B cell (primary cell): ENCODE results near the gene MEX3A. TPM values are rescaled to one million over a fixed set of nuclear protein-coding genes. Genes with fewer than 3 reads are reported as not detected.
A peak's percentile ranks its signal among the peaks of the same experiment; 100 is the strongest.

ENCODE experiments used
- ATAC-seq: fragments of 200-7000 bp; cut with Tn5 transposase; one replicate; pipeline ENCODE4 v1.10.0; 2021; ENCODE audit warnings: low read depth, mild to moderate bottlenecking, moderate number of reproducible peaks, moderate library complexity
- CTCF ChIA-PET: fragments of 350-600 bp; sonication (Branson Sonifier 250); formaldehyde crosslinking; loops from one replicate; lab custom pipeline; 2021; ENCODE audit warnings: antibody characterized with exemption, inconsistent platforms; lab: Charles Lee
- POLR2A ChIA-PET: fragments of 350-600 bp; sonication (Branson Sonifier 250); formaldehyde crosslinking; loops from one replicate; lab custom pipeline; 2021; ENCODE audit warnings: antibody characterized with exemption; lab: Charles Lee
- DNase-seq: peaks from one replicate; pipeline ENCODE4 v3.0.0; 2013
- H2AFZ ChIP-seq: 2 replicates; pipeline ENCODE4 v1.6.1; 2012; ENCODE audit warnings: mild to moderate bottlenecking, low read depth, low read length; ENCODE audit not compliant: insufficient read depth, poor library complexity, severe bottlenecking
- H3K27ac ChIP-seq, 2 donors: 1 replicate in 1 of 2; 2 replicates in 1 of 2; pipeline ENCODE4 v1.5.1; 2012 to 2013; ENCODE audit warnings: low read length in 2 of 2, mild to moderate bottlenecking in 2 of 2, moderate library complexity in 1 of 2
- H3K27me3 ChIP-seq, 4 experiments: fragments of 200-600 bp in 1 of 4; sonication (generic) in 1 of 4; replicated peaks in 1 of 4; 1 replicate in 2 of 4; 2 replicates in 2 of 4; pipeline versions ENCODE4 v1.6.1 to v1.7.0; 2013 to 2016; ENCODE audit warnings: low read length in 3 of 4, mild to moderate bottlenecking in 2 of 4, mixed read lengths in 1 of 4, moderate library complexity in 1 of 4; ENCODE audit not compliant: insufficient read depth in 4 of 4, control insufficient read depth in 3 of 4; ENCODE audit errors: control extremely low read depth in 1 of 4
- H3K36me3 ChIP-seq, 2 experiments: replicated peaks in 1 of 2; 1 replicate in 1 of 2; 2 replicates in 1 of 2; pipeline versions ENCODE4 v1.6.1 to v1.7.1; 2013; ENCODE audit warnings: low read length in 1 of 2; ENCODE audit not compliant: insufficient read depth in 2 of 2, control insufficient read depth in 1 of 2; ENCODE audit errors: control extremely low read depth in 1 of 2, extremely low read depth in 1 of 2
- H3K4me1 ChIP-seq, 2 donors: fragments of 200-600 bp in 1 of 2; sonication (generic) in 1 of 2; 1 replicate in 1 of 2; 2 replicates in 1 of 2; pipeline versions ENCODE4 v1.5.1 to v1.6.1; 2013 to 2017; ENCODE audit warnings: low read length in 2 of 2; ENCODE audit not compliant: control insufficient read depth in 2 of 2, insufficient read depth in 2 of 2
- H3K4me2 ChIP-seq: replicated peaks from 2 replicates; pipeline ENCODE3; 2012; ENCODE audit warnings: mild to moderate bottlenecking, low read depth, low read length; ENCODE audit not compliant: poor library complexity, severe bottlenecking
- H3K4me3 ChIP-seq, 5 experiments: fragments of 200-600 bp in 1 of 5; sonication (generic) in 1 of 5; 1 replicate in 3 of 5; 2 replicates in 2 of 5; pipeline versions ENCODE4 v1.5.1 to v1.7.0; 2011 to 2016; ENCODE audit warnings: low read length in 4 of 5, mild to moderate bottlenecking in 4 of 5, low read depth in 2 of 5, control low read depth in 1 of 5, moderate library complexity in 1 of 5; ENCODE audit not compliant: insufficient read depth in 1 of 5; ENCODE audit errors: control extremely low read depth in 1 of 5, extremely low read depth in 1 of 5
- H3K79me2 ChIP-seq: fragments of 200-600 bp; sonication (generic); one replicate; pipeline ENCODE4 v1.6.0; 2016; ENCODE audit warnings: low read length; ENCODE audit not compliant: control insufficient read depth, insufficient read depth
- H3K9ac ChIP-seq: fragments of 200-600 bp; sonication (generic); 2 replicates; pipeline ENCODE4 v1.6.1; 2017; ENCODE audit warnings: mild to moderate bottlenecking, low read length, moderate library complexity
- H3K9me3 ChIP-seq, 3 donors: one replicate each; pipeline versions ENCODE4 v1.6.1 to v1.7.1; 2013; ENCODE audit warnings: low read length in 2 of 3; ENCODE audit not compliant: control insufficient read depth in 2 of 3, insufficient read depth in 1 of 3; ENCODE audit errors: control extremely low read depth in 1 of 3
- H4K20me1 ChIP-seq: 2 replicates; pipeline ENCODE4 v1.6.0; 2012; ENCODE audit warnings: mild to moderate bottlenecking, low read length; ENCODE audit not compliant: insufficient read depth, control insufficient read depth, poor library complexity, severe bottlenecking
- H3K27ac Mint-ChIP-seq: one replicate; pipeline ENCODE4 v1.8.0; 2021; ENCODE audit warnings: mixed read lengths
- H3K27me3 Mint-ChIP-seq: one replicate; pipeline ENCODE4 v1.8.0; 2021; ENCODE audit warnings: mixed read lengths
- H3K4me1 Mint-ChIP-seq: one replicate; pipeline ENCODE4 v1.8.0; 2021; ENCODE audit warnings: mixed read lengths
- H3K4me3 Mint-ChIP-seq: one replicate; pipeline ENCODE4 v1.8.0; 2021; ENCODE audit warnings: mixed read lengths
- H3K9me3 Mint-ChIP-seq: one replicate; pipeline ENCODE4 v1.8.0; 2022; ENCODE audit warnings: mixed read lengths; ENCODE audit not compliant: insufficient read depth
- CTCF ChIP-seq: fragments of 200-600 bp; IDR thresholded peaks from one replicate; pipeline ENCODE4 v1.8.0; 2022; ENCODE audit warnings: antibody characterized with exemption, mild to moderate bottlenecking
- EZH2 ChIP-seq: IDR thresholded peaks from 2 replicates; pipeline ENCODE4 v1.6.1; 2012; ENCODE audit warnings: borderline replicate concordance, low read depth, mild to moderate bottlenecking, moderate library complexity, low read length; ENCODE audit not compliant: insufficient read depth, poor library complexity, severe bottlenecking
- WGBS: methylation state at CpG from one replicate; pipeline ENCODE4 v1.1.5; 2013; ENCODE audit warnings: missing lambda C conversion rate; ENCODE audit not compliant: insufficient coverage; 5-methylcytosine and 5-hydroxymethylcytosine counted together
- intact Hi-C: fragments of 100-400 bp; cut with micrococcal nuclease; formaldehyde crosslinking; loops from one replicate; pipeline ENCODE4 v1.10.0; 2022
- polyA plus RNA-seq: library from polyadenylated mRNA; depleted of rRNA; stranded (reverse); fragments of >200 nt; gene quantifications from 2 replicates; pipeline ENCODE4 v1.2.3, GENCODE V29; 2012
- total RNA-seq, 2 donors: library from RNA; stranded (reverse); fragments of 120-200 nt in 1 of 2; gene quantifications; 1 replicate in 1 of 2; 2 replicates in 1 of 2; pipeline versions ENCODE4 v1.2.3 to v1.2.4, GENCODE V29; 2013 to 2022

Gene MEX3A
- total and polyA plus RNA-seq, 2 donors (not counting 1 experiment from before 2014, with no cell fraction given), result 0.27 to 1.1 TPM

GRCh38 chr1:156123356-156124196 lies 41.3 kb upstream of the MEX3A start:
- Histone ChIP-seq H3K36me3 (no peaks in the 10 kb centered on the region), H3K9me3 (peaks cover 0 to 2% (median 0%) of the 10 kb centered on the region in 3 donors), H3K4me2 (no peak overlapping the region), H3K4me3 (no peak overlapping the region), H3K79me2 (no peaks in the 10 kb centered on the region), H4K20me1 (no peaks in the 10 kb centered on the region), H3K9ac (no peak overlapping the region), H2AFZ (no peak overlapping the region), H3K4me1 (peaks cover 14 to 25% of the 10 kb centered on the region in 2 donors), H3K27ac (no peak overlapping the region), H3K27me3 (peaks cover 0 to 23% (median 7%) of the 10 kb centered on the region in 4 experiments)
- Mint-ChIP-seq H3K27ac (no peak overlapping the region), H3K9me3 (no peaks in the 10 kb centered on the region), H3K4me1 (peaks cover 46% of the 10 kb centered on the region), H3K27me3 (peaks cover 12% of the 10 kb centered on the region), H3K4me3 (no peak overlapping the region)
- 27% methylated on average over 13 of the region's 14 CpGs for WGBS
- peak; percentile 53 for DNase-seq
- TF ChIP-seq EZH2 (no peak), CTCF (no peak)
- CTCF ChIA-PET, result interaction anchor here (0.7 to 28.7 kb wide), 3 partner anchors 12 to 40 kb away, joined by 3 to 970 read pairs (median 4); no protein-coding TSS in a partner anchor
- intact Hi-C loops, result no loop called here
- POLR2A ChIA-PET, result no interaction called here
- ATAC-seq, result no peak
